Measurements from ENCODE around the gene DOCK3.
"Not testable (repeated sequence)": the region's sequence is repeated elsewhere in the genome, so short reads cannot be mapped to it uniquely, and the experiment has no call there.

DOCK3 gene

DNA sequence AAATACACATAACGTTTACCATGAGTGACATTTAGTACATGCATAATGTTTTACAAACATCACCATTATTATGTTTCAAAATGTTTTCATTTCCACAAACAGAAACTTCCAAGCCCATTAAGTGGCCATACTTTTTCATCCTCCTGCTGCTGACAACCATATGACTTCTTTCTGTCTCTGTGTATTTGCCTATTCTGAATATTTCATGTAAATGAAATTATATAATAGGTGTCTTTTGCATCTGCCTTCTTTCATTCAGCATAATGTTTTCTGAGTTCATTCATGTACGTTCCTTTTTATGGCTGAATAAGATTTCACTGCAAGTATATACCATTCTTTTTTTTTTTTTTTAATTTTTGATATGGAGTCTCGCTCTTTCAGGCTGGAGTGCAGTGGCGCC, 209.0 kb downstream of the DOCK3 start:
- ATAC-seq: no peak
- TF ChIP-seq OSR1 (CRISPR knock-in tag; IDR thresholded peaks at IDR 0.05) (no peak), RARB (CRISPR knock-in tag; IDR thresholded peaks at IDR 0.05) (no peak), ISL1 (CRISPR knock-in tag; IDR thresholded peaks at IDR 0.05) (no peak), TOX (CRISPR knock-in tag; IDR thresholded peaks at IDR 0.05; ENCODE audit: borderline replicate concordance) (no peak)

GRCh38 chr3:50885070-50885850, 210.5 kb downstream of the DOCK3 start:
- no peak for ATAC-seq
- TF ChIP-seq, protein P1, sequence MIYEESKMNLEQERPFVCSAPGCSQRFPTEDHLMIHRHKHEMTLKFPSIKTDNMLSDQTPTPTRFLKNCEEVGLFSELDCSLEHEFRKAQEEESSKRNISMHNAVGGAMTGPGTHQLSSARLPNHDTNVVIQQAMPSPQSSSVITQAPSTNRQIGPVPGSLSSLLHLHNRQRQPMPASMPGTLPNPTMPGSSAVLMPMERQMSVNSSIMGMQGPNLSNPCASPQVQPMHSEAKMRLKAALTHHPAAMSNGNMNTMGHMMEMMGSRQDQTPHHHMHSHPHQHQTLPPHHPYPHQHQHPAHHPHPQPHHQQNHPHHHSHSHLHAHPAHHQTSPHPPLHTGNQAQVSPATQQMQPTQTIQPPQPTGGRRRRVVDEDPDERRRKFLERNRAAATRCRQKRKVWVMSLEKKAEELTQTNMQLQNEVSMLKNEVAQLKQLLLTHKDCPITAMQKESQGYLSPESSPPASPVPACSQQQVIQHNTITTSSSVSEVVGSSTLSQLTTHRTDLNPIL (CRISPR knock-in tag; IDR thresholded peaks at IDR 0.05; ENCODE audit: low read depth): no peak
- no peak for TF ChIP-seq ZFP30 (CRISPR knock-in tag; IDR thresholded peaks at IDR 0.05)
- no peak for TF ChIP-seq PPARA (CRISPR knock-in tag; IDR thresholded peaks at IDR 0.05; ENCODE audit: borderline replicate concordance)
- TF ChIP-seq TCF4 (CRISPR knock-in tag; IDR thresholded peaks at IDR 0.05; ENCODE audit: borderline replicate concordance): no peak
- no peak for TF ChIP-seq CSDC2 (CRISPR knock-in tag; IDR thresholded peaks at IDR 0.05)
- no peak for TF ChIP-seq ZFP3 (CRISPR knock-in tag; IDR thresholded peaks at IDR 0.05)
- no peak for TF ChIP-seq PATZ1 (CRISPR knock-in tag; IDR thresholded peaks at IDR 0.05; ENCODE audit: borderline replicate concordance)
- TF ChIP-seq OSR1 (CRISPR knock-in tag; IDR thresholded peaks at IDR 0.05): no peak
- no peak for TF ChIP-seq POU6F1 (CRISPR knock-in tag; IDR thresholded peaks at IDR 0.05; ENCODE audit: borderline replicate concordance, low read depth)
- TF ChIP-seq ZNF8 (CRISPR knock-in tag; IDR thresholded peaks at IDR 0.05): no peak
- TF ChIP-seq BACH2 (CRISPR knock-in tag; IDR thresholded peaks at IDR 0.05; ENCODE audit: borderline replicate concordance): no peak
- TF ChIP-seq SNAI2 (CRISPR knock-in tag; IDR thresholded peaks at IDR 0.05): no peak
- no peak for TF ChIP-seq TSHZ2 (CRISPR knock-in tag; IDR thresholded peaks at IDR 0.05)
- TF ChIP-seq ZC3H10 (CRISPR knock-in tag; IDR thresholded peaks at IDR 0.05): no peak
- TF ChIP-seq CSRNP3 (CRISPR knock-in tag; IDR thresholded peaks at IDR 0.05): no peak
- no peak for TF ChIP-seq RARB (CRISPR knock-in tag; IDR thresholded peaks at IDR 0.05)
- TF ChIP-seq ESRRG (CRISPR knock-in tag; IDR thresholded peaks at IDR 0.05): no peak
- TF ChIP-seq ZNF70 (CRISPR knock-in tag; IDR thresholded peaks at IDR 0.05): no peak

GRCh38 chr3:50890688-50891344, 216.1 kb downstream of the DOCK3 start:
- TF ChIP-seq TSHZ2 (CRISPR knock-in tag; IDR thresholded peaks at IDR 0.05) (no peak), CSDC2 (CRISPR knock-in tag; IDR thresholded peaks at IDR 0.05) (no peak), ZNF565 (CRISPR knock-in tag; conservative IDR thresholded peaks at IDR 0.05; ENCODE audit: low read depth) (no peak), OSR1 (CRISPR knock-in tag; IDR thresholded peaks at IDR 0.05) (no peak)
- ATAC-seq: no peak

- not testable (repeated sequence) for ATAC-seq
Observed at GRCh38 chr3:50901097-50901496, 226.4 kb downstream of the DOCK3 start.
